WTC11 (cell line): ENCODE data around the gene C16orf90.

Experiments used
- CTCF ChIP-seq: fragments of 200-600 bp; IDR thresholded peaks from 2 replicates; pipeline ENCODE4 v1.8.0; 2022; ENCODE audit warnings: antibody characterized with exemption
- NR3C1 ChIP-seq: sonication (generic); formaldehyde crosslinking; conservative IDR thresholded peaks from 2 replicates; pipeline ENCODE4 v1.8.1; 2023; ENCODE audit warnings: low read depth, mild to moderate bottlenecking, missing genetic modification reagents
- TF ChIP-seq, protein P1 (sequence below): sonication (generic); formaldehyde crosslinking; IDR thresholded peaks from 2 replicates; pipeline ENCODE4 v1.8.1; 2022; ENCODE audit warnings: missing genetic modification reagents, borderline replicate concordance
- TF ChIP-seq, protein P2 (sequence below): sonication (generic); formaldehyde crosslinking; IDR thresholded peaks from 2 replicates; pipeline ENCODE4 v1.8.0; 2023; ENCODE audit warnings: missing genetic modification reagents

DNA sequence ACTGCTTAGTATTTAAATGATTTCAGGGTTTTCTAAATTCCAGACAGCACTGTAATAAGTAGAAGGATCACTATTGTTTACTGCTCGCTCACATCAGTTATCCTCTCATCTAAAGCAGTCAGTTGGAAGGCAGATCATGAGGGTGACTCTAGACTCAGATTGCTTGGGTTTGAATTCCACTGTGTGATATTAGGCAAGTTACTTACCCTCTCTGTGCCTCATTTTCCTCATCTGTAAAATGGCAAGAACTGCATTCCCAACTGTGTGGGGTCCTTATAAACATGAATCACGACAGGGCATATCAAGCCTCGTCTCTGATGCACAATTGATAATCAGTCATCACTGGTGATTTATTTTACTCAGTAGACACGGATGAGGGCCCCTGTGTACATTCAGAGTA, 20.6 kb upstream of the C16orf90 start:
- TF ChIP-seq, protein P1, sequence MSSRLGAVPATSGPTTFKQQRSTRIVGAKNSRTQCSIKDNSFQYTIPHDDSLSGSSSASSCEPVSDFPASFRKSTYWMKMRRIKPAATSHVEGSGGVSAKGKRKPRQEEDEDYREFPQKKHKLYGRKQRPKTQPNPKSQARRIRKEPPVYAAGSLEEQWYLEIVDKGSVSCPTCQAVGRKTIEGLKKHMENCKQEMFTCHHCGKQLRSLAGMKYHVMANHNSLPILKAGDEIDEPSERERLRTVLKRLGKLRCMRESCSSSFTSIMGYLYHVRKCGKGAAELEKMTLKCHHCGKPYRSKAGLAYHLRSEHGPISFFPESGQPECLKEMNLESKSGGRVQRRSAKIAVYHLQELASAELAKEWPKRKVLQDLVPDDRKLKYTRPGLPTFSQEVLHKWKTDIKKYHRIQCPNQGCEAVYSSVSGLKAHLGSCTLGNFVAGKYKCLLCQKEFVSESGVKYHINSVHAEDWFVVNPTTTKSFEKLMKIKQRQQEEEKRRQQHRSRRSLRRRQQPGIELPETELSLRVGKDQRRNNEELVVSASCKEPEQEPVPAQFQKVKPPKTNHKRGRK (CRISPR knock-in tag): no peak
- TF ChIP-seq CTCF: no peak
- TF ChIP-seq, protein P2, sequence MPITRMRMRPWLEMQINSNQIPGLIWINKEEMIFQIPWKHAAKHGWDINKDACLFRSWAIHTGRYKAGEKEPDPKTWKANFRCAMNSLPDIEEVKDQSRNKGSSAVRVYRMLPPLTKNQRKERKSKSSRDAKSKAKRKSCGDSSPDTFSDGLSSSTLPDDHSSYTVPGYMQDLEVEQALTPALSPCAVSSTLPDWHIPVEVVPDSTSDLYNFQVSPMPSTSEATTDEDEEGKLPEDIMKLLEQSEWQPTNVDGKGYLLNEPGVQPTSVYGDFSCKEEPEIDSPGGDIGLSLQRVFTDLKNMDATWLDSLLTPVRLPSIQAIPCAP (CRISPR knock-in tag): no peak
- TF ChIP-seq NR3C1 (CRISPR knock-in tag): no peak
